Cerebellar nuclear complex (tissue), 1 donor: ENCODE measurements around the gene STK32B.
"Not testable (repeated sequence)": the region's sequence is repeated elsewhere in the genome, so short reads cannot be mapped to it uniquely, and the experiment has no call there.

Experiments
- DNase-seq, 2 experiments: peaks; one replicate each; lab custom pipeline; 2025; lab: John Stamatoyannopoulos, UW

Gene STK32B

GRCh38 chr4:5209862-5210261 is 158.6 kb downstream of the STK32B start:
- DNase-seq, result no peak

- no peak for DNase-seq
Observed at GRCh38 chr4:5211282-5211839, 160.1 kb downstream of the STK32B start.

GRCh38 chr4:5212255-5213013 is 161.2 kb downstream of the STK32B start:
- DNase-seq, result no peak

- DNase-seq, result no peak
Observed at GRCh38 chr4:5213087-5213595, 161.9 kb downstream of the STK32B start.

- no peak for DNase-seq
Observed at GRCh38 chr4:5215321-5215720, 164.0 kb downstream of the STK32B start.

GRCh38 chr4:5217421-5217820 is 166.1 kb downstream of the STK32B start:
- no peak for DNase-seq

GRCh38 chr4:5218376-5219069 is 167.2 kb downstream of the STK32B start:
- no peak for DNase-seq

GRCh38 chr4:5220028-5220427 is 168.7 kb downstream of the STK32B start:
- DNase-seq, result no peak

- no peak for DNase-seq
Observed at GRCh38 chr4:5222047-5222446, 170.8 kb downstream of the STK32B start.

- no peak for DNase-seq
Observed at GRCh38 chr4:5222951-5223350, 171.7 kb downstream of the STK32B start.

- DNase-seq, result no peak
Observed at GRCh38 chr4:5224340-5224739, 173.1 kb downstream of the STK32B start.

- no peak for DNase-seq
Observed at GRCh38 chr4:5232549-5232948, 181.3 kb downstream of the STK32B start.

GRCh38 chr4:5237086-5237660 is 185.9 kb downstream of the STK32B start:
- no peak for DNase-seq

GRCh38 chr4:5238173-5238572 is 186.9 kb downstream of the STK32B start:
- no peak for DNase-seq

- DNase-seq, result not testable (repeated sequence)
Observed at GRCh38 chr4:5247061-5247460, 195.8 kb downstream of the STK32B start.

- DNase-seq, result no peak
Observed at GRCh38 chr4:5247735-5248134, 196.5 kb downstream of the STK32B start.

GRCh38 chr4:5249727-5250126 is 198.4 kb downstream of the STK32B start:
- DNase-seq, result no peak

- DNase-seq, result not testable (repeated sequence)
Observed at GRCh38 chr4:5250536-5250935, 199.3 kb downstream of the STK32B start.

- DNase-seq, result no peak
Observed at GRCh38 chr4:5256421-5256820, 205.1 kb downstream of the STK32B start.

GRCh38 chr4:5257086-5257485 is 205.8 kb downstream of the STK32B start:
- no peak for DNase-seq

- DNase-seq, result no peak
Observed at GRCh38 chr4:5259471-5259870, 208.2 kb downstream of the STK32B start.

GRCh38 chr4:5260121-5260520 is 208.8 kb downstream of the STK32B start:
- DNase-seq, result no peak

- DNase-seq, result no peak
Observed at GRCh38 chr4:5261866-5262265, 210.6 kb downstream of the STK32B start.
